Measurements from ENCODE around the gene RFC2. TPM values are rescaled to one million over a fixed set of nuclear protein-coding genes. Genes with fewer than 3 reads are reported as not detected.
A peak's percentile ranks its signal among the peaks of the same experiment; 100 is the strongest.

Gene RFC2
- total and polyA plus RNA-seq, 10 of the 15 experiments (the other 5 are each of a cell fraction or from before 2014, with no cell fraction given), result 25.8 to 145 (median 90.9) TPM

DNA sequence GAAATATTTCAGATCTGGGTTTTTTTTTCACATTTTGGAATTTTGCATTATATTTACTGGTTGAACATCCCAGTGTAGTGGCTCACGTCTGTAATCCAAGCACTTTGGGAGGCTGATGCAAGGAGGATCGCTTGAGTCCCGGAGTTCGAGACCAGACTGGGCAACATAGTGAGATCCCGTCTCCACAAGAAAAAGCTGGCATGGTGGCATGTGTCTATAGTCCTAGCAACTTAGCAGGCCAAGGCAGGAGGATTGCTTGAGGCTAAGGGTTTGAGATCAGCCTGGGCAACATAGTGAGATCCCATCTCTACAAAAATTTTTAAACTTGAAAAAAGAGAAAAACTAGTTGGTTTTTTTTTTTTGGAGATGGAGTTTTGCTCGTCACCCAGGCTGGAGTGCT is 6.0 kb downstream of the RFC2 start (continued):
- TF ChIP-seq, protein P1, sequence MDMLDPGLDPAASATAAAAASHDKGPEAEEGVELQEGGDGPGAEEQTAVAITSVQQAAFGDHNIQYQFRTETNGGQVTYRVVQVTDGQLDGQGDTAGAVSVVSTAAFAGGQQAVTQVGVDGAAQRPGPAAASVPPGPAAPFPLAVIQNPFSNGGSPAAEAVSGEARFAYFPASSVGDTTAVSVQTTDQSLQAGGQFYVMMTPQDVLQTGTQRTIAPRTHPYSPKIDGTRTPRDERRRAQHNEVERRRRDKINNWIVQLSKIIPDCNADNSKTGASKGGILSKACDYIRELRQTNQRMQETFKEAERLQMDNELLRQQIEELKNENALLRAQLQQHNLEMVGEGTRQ (IDR thresholded peaks at IDR 0.05; ENCODE audit: borderline replicate concordance, low read depth, low read length), result no peak
- TF ChIP-seq NFYB (IDR thresholded peaks at IDR 0.05; ENCODE audit: insufficient read depth, low read depth, low read length), result no peak

GRCh38 chr7:74246497-74246896 is 7.7 kb downstream of the RFC2 start:
- no peak for DNase-seq (ENCODE audit: low read depth, low spot score)
- ChIA-PET POLR2A (interaction anchor here (0.6 kb wide), 1 partner anchor 28 kb away, joined by 3 read pairs; no protein-coding TSS in a partner anchor), SMC1A (ENCODE audit: uncharacterized antibody, unreplicated experiment) (no interaction called here), CTCF (interaction anchor here (0.8 kb wide), 1 partner anchor 14 kb away, joined by 4 read pairs; no protein-coding TSS in a partner anchor), RAD21 (ENCODE audit: unreplicated experiment) (no interaction called here)
- Histone ChIP-seq H4K20me1 (ENCODE audit: control insufficient read depth, insufficient read depth) (no peaks in the 10 kb centered on the region), H2AFZ (ENCODE audit: control insufficient read depth, low read depth, low read length) (no peak overlapping the region), H3K79me2 (ENCODE audit: control insufficient read depth, insufficient read depth, low read length) (peaks cover 8% of the 10 kb centered on the region), H3K4me1 (ENCODE audit: control insufficient read depth, insufficient read depth, low read length) (peaks cover 9% of the 10 kb centered on the region), H3K4me2 (ENCODE audit: control insufficient read depth, insufficient read depth) (no peak overlapping the region), H3K27ac (ENCODE audit: control insufficient read depth, insufficient read depth) (no peak overlapping the region), H3K4me3 (no peak overlapping the region), H3K27me3 (replicated peaks in 1 of 2; ENCODE audit: control insufficient read depth in 2 of 2, insufficient read depth in 2 of 2, low read length in 1 of 2) (no peaks in the 10 kb centered on the region), H3K9me3 (replicated peaks; ENCODE audit: control insufficient read depth, insufficient read depth, low read length) (no peaks in the 10 kb centered on the region), H3K36me3 (ENCODE audit: control insufficient read depth in 2 of 2, insufficient read depth in 2 of 2, low read length in 1 of 2) (peaks cover 21 to 41% of the 10 kb centered on the region in 2 experiments), H3K9ac (ENCODE audit: control insufficient read depth, insufficient read depth, low read length) (no peak overlapping the region)
- FAIRE-seq, result no peak
- TF ChIP-seq, protein P2, sequence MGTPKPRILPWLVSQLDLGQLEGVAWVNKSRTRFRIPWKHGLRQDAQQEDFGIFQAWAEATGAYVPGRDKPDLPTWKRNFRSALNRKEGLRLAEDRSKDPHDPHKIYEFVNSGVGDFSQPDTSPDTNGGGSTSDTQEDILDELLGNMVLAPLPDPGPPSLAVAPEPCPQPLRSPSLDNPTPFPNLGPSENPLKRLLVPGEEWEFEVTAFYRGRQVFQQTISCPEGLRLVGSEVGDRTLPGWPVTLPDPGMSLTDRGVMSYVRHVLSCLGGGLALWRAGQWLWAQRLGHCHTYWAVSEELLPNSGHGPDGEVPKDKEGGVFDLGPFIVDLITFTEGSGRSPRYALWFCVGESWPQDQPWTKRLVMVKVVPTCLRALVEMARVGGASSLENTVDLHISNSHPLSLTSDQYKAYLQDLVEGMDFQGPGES (IDR thresholded peaks at IDR 0.05), result no peak
- no peak for TF ChIP-seq FOXK2 (IDR thresholded peaks at IDR 0.05)
- TF ChIP-seq CBX5 (IDR thresholded peaks at IDR 0.05; ENCODE audit: low read depth), result no peak
- TF ChIP-seq ASH2L (IDR thresholded peaks at IDR 0.05; ENCODE audit: borderline replicate concordance, low read depth), result no peak
- no peak for TF ChIP-seq SMC3 (IDR thresholded peaks at IDR 0.05; ENCODE audit: borderline replicate concordance, low read length)
- TF ChIP-seq BCL11A (IDR thresholded peaks at IDR 0.05; ENCODE audit: low read depth, low read length), result no peak
- no peak for TF ChIP-seq TCF7 (IDR thresholded peaks at IDR 0.05; ENCODE audit: borderline replicate concordance)
- TF ChIP-seq IKZF2 (IDR thresholded peaks at IDR 0.05), result no peak
- TF ChIP-seq ZBED1 (IDR thresholded peaks at IDR 0.05; ENCODE audit: borderline replicate concordance), result no peak
- no peak for TF ChIP-seq EGR1 (IDR thresholded peaks at IDR 0.05; ENCODE audit: borderline replicate concordance in 1 of 2, low read depth in 2 of 2, low read length in 2 of 2)
- TF ChIP-seq RFX5 (IDR thresholded peaks at IDR 0.05; ENCODE audit: low read depth, low read length), result no peak
- TF ChIP-seq, protein P3, sequence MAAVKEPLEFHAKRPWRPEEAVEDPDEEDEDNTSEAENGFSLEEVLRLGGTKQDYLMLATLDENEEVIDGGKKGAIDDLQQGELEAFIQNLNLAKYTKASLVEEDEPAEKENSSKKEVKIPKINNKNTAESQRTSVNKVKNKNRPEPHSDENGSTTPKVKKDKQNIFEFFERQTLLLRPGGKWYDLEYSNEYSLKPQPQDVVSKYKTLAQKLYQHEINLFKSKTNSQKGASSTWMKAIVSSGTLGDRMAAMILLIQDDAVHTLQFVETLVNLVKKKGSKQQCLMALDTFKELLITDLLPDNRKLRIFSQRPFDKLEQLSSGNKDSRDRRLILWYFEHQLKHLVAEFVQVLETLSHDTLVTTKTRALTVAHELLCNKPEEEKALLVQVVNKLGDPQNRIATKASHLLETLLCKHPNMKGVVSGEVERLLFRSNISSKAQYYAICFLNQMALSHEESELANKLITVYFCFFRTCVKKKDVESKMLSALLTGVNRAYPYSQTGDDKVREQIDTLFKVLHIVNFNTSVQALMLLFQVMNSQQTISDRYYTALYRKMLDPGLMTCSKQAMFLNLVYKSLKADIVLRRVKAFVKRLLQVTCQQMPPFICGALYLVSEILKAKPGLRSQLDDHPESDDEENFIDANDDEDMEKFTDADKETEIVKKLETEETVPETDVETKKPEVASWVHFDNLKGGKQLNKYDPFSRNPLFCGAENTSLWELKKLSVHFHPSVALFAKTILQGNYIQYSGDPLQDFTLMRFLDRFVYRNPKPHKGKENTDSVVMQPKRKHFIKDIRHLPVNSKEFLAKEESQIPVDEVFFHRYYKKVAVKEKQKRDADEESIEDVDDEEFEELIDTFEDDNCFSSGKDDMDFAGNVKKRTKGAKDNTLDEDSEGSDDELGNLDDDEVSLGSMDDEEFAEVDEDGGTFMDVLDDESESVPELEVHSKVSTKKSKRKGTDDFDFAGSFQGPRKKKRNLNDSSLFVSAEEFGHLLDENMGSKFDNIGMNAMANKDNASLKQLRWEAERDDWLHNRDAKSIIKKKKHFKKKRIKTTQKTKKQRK (IDR thresholded peaks at IDR 0.05; ENCODE audit: low read depth, low read length), result no peak
- no peak for TF ChIP-seq BACH1 (IDR thresholded peaks at IDR 0.05; ENCODE audit: borderline replicate concordance)
- no peak for TF ChIP-seq ZSCAN29 (IDR thresholded peaks at IDR 0.05)
- TSS peak; percentile 41 for BruUV-seq (replicated peaks)
- intact Hi-C loops (cut with micrococcal nuclease; ENCODE audit: unreplicated experiment) (no loop called here), in situ Hi-C loops (cut with MboI) (no loop called here)
- ATAC-seq, result no peak
- WGBS (ENCODE audit: insufficient coverage, insufficient replicate concordance, low lambda C conversion rate, missing lambda C conversion rate), result 98% methylated on average over 4 of the region's 4 CpGs
